Upper lobe of left lung (tissue), 4 donors: ENCODE results near the gene ACTN4.

Experiments
- CTCF ChIP-seq, 6 experiments: fragments of 450-650 bp in 4 of 6; fragments of 200-600 bp in 2 of 6; sonication (generic) in 2 of 6; IDR thresholded peaks; one replicate each; pipeline ENCODE4 v1.5.1; 2016 to 2019; ENCODE audit warnings: antibody characterized with exemption in 6 of 6
- EP300 ChIP-seq, 4 donors: sonication (generic); formaldehyde crosslinking; IDR thresholded peaks; one replicate each; pipeline ENCODE4 v1.5.1; 2017; ENCODE audit warnings: antibody characterized with exemption in 4 of 4, control low read depth in 2 of 4

- TF ChIP-seq CTCF (IDR thresholded peaks at IDR 0.05) (no peak), EP300 (IDR thresholded peaks at IDR 0.05) (no peak)
Observed at GRCh38 chr19:38661136-38661535, 13.7 kb downstream of the ACTN4 start.
